AG04450 (cell line): ENCODE data around the gene SAMSN1. TPM values are rescaled to one million over a fixed set of nuclear protein-coding genes. Genes with fewer than 3 reads are reported as not detected.

Source experiments
- CTCF ChIA-PET: fragments of 300-600, 350-600 bp; formaldehyde crosslinking; extraction: SDS; loops from one replicate; lab custom pipeline; 2022; ENCODE audit warnings: antibody characterized with exemption, inconsistent platforms; lab: Charles Lee
- POLR2A ChIA-PET: fragments of 350-600 bp; formaldehyde crosslinking; extraction: SDS; loops from one replicate; lab custom pipeline; 2021; ENCODE audit warnings: antibody characterized with exemption, inconsistent platforms; lab: Yijun Ruan, JAX
- DNase-seq: peaks from one replicate; pipeline ENCODE4 v3.0.0-alpha.2; 2011; ENCODE audit warnings: low read depth, low spot score
- H3K27ac ChIP-seq: one replicate; pipeline ENCODE4 v1.5.1; 2012; ENCODE audit warnings: low read depth, low read length, control low read depth
- H3K27me3 ChIP-seq: one replicate; pipeline ENCODE4 v1.6.0; 2012; ENCODE audit warnings: low read length; ENCODE audit not compliant: control insufficient read depth, insufficient read depth
- H3K4me3 ChIP-seq: 2 replicates; pipeline ENCODE4 v1.5.1; 2011; ENCODE audit warnings: mild to moderate bottlenecking, low read depth, low read length, control low read depth
- H3K9me3 ChIP-seq: 2 replicates; pipeline ENCODE4 v1.5.1; 2012; ENCODE audit warnings: low read length; ENCODE audit not compliant: control insufficient read depth, insufficient read depth
- CTCF ChIP-seq: IDR thresholded peaks from 2 replicates; pipeline ENCODE4 v1.5.1; 2011; ENCODE audit warnings: low read depth, low read length, control low read depth, inconsistent platforms
- polyA plus RNA-seq: library from polyadenylated mRNA; depleted of rRNA; stranded (reverse); fragments of >200 nt; gene quantifications from 2 replicates; pipeline ENCODE4 v1.2.3, GENCODE V29; 2011

The SAMSN1 gene
- polyA plus RNA-seq, 1 experiment, result not detected

GRCh38 chr21:14456911-14457310 lies 89.2 kb downstream of the SAMSN1 start:
- H3K9me3 ChIP-seq, result no peaks in the 10 kb centered on the region; the same call in 1 of the 2 replicates
- POLR2A ChIA-PET, result no interaction called here
- no peak overlapping the region for H3K27ac ChIP-seq
- no peaks in the 10 kb centered on the region for H3K27me3 ChIP-seq
- no peak for DNase-seq
- no peak overlapping the region for H3K4me3 ChIP-seq
- CTCF ChIA-PET, result no interaction called here
- no peak for TF ChIP-seq CTCF

DNA sequence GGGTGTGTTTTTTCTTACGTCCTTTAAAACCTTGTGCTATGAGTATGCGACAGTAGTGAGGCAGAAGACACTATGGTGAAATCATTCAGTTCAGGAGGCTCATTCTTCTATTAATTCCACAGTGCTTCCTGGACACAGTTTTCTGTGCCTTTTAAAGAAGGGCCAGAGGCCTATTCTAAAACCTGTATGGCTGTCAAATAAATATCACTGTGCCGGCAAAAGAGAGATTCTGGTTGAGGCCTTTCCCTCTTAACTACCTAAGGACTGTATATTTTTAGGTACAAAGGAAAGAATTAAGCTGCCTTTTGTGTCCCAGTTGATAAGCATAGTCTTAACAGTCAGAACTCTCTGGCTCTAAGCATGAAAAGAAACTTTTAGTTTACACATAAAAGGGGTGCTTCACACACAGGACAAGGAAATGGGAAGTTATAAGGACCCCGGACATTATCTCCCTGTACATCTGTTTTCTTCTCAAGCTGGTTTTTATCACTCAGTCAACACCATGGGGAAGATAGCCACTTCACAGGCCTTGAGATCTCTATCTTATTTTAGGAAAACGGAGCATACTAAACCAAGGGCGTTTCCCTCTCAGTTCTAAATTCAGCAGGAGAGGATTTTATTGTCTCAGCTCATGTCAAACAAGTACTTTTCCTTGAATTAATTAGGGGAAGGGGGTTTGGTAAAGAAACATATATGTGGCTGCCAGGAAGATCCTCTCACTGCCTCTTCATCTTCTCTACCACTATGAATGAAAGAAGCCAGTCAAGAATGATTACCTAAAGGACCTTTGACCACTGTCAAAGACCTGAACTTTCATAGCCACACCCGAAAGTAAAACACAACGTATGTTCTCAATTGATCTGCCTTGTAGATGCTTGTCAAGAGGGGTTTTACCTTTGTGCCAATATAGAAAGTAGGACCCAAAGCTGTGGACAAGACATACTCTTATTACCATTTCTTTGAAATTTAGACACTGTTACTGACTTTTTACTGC lies 91.8 kb downstream of the SAMSN1 start:
- no peaks in the 10 kb centered on the region for H3K9me3 ChIP-seq
- POLR2A ChIA-PET, result no interaction called here
- CTCF ChIA-PET, result no interaction called here
- no peaks in the 10 kb centered on the region for H3K27me3 ChIP-seq
- no peak overlapping the region for H3K4me3 ChIP-seq
- no peak overlapping the region for H3K27ac ChIP-seq
- TF ChIP-seq CTCF, result no peak
- DNase-seq, result no peak

DNA sequence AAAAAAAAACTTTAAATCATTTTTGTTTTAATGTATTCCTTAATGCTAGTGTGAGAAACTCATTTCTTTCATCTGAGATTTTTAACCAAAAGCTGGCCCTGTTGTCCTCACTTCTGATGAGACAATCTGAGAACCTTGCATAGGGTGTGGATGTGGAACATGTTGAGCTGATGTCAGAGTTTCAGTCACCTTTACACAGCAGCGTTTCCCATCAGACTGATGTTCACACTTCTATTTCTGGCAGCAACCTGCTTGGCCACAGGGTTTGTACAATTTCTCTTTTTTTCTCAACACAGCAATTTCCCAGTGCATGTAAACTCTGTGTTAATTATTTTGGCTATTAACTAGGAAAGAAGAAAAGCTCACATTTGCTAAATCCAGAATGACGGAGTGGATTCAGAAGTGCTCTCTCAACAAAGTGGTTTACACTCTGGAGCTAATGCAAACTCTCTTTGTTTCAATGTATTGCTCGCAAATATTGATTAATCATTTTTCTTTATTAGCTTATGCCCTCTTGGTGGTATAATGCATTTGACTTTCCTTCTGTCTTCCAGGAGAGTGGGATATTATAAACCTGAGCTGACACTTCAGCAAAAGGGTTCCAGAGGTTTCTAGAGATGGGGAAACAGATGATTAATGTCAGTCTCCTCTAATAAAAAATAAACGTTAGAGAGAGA lies 92.6 kb downstream of the SAMSN1 start:
- no peak overlapping the region for H3K4me3 ChIP-seq
- POLR2A ChIA-PET, result no interaction called here
- DNase-seq, result no peak
- H3K27me3 ChIP-seq, result no peaks in the 10 kb centered on the region
- CTCF ChIA-PET, result no interaction called here
- TF ChIP-seq CTCF, result no peak
- no peaks in the 10 kb centered on the region for H3K9me3 ChIP-seq
- H3K27ac ChIP-seq, result no peak overlapping the region

- POLR2A ChIA-PET, result no interaction called here
- Histone ChIP-seq H3K4me3 (no peak overlapping the region), H3K9me3 (no peaks in the 10 kb centered on the region), H3K27me3 (no peaks in the 10 kb centered on the region), H3K27ac (no peak overlapping the region)
- CTCF ChIA-PET, result no interaction called here
- TF ChIP-seq CTCF, result no peak
- no peak for DNase-seq
Observed at GRCh38 chr21:14452727-14453241, 93.3 kb downstream of the SAMSN1 start.
